SK-N-SH treated with all-trans-retinoic acid at 6 μM for 48 hours (cell line): ENCODE measurements around the gene CST9.

Source experiments
- CSRNP3 ChIP-seq: fragments of 250-450 bp; sonication (Bioruptor Pico); IDR thresholded peaks from 2 replicates; pipeline ENCODE4 v1.5.1; 2021; ENCODE audit warnings: mild to moderate bottlenecking, moderate library complexity
- GLIS3 ChIP-seq: fragments of 250-450 bp; sonication (Bioruptor Pico); IDR thresholded peaks from 2 replicates; pipeline ENCODE4 v1.5.0; 2020; ENCODE audit warnings: mild to moderate bottlenecking, moderate library complexity
- POU6F1 ChIP-seq: fragments of 250-450 bp; sonication (Bioruptor Pico); IDR thresholded peaks from 2 replicates; pipeline ENCODE4 v1.8.0; 2021; ENCODE audit warnings: low read depth, mild to moderate bottlenecking, moderate library complexity, borderline replicate concordance
- ZFP3 ChIP-seq: fragments of 250-450 bp; sonication (Bioruptor Pico); IDR thresholded peaks from 2 replicates; pipeline ENCODE4 v1.5.0; 2020; ENCODE audit warnings: mild to moderate bottlenecking, moderate library complexity
- ZNF70 ChIP-seq: fragments of 450-650 bp; formaldehyde crosslinking; IDR thresholded peaks from 2 replicates; pipeline ENCODE4 v1.5.0; 2020; ENCODE audit warnings: mild to moderate bottlenecking, moderate library complexity

GRCh38 chr20:23585808-23586734 lies 19.6 kb downstream of the CST9 start:
- no peak for TF ChIP-seq CSRNP3 (CRISPR knock-in tag)
- no peak for TF ChIP-seq POU6F1 (CRISPR knock-in tag)
- no peak for TF ChIP-seq GLIS3 (CRISPR knock-in tag)
- no peak for TF ChIP-seq ZNF70 (CRISPR knock-in tag)
- TF ChIP-seq ZFP3 = no peak
